H9 (cell line): Measurements from ENCODE around the gene EVI5. TPM values are rescaled to one million over a fixed set of nuclear protein-coding genes. Genes with fewer than 3 reads are reported as not detected.

ENCODE experiments used
- DNase-seq: peaks from one replicate; pipeline ENCODE4 v3.0.0-alpha.2; 2017
- H2AFZ ChIP-seq: one replicate; pipeline ENCODE4 v1.6.1; 2013; ENCODE audit warnings: mild to moderate bottlenecking, low read length, control low read depth, moderate library complexity
- H2AK5ac ChIP-seq: 2 replicates; pipeline ENCODE4 v1.6.1; 2013; ENCODE audit warnings: low read length, control low read depth, mixed read lengths; ENCODE audit not compliant: insufficient read length
- H2BK120ac ChIP-seq: one replicate; pipeline ENCODE4 v1.6.1; 2013; ENCODE audit warnings: low read depth, mild to moderate bottlenecking, low read length, control low read depth, inconsistent platforms; ENCODE audit not compliant: poor library complexity, severe bottlenecking
- H2BK12ac ChIP-seq: 2 replicates; pipeline ENCODE4 v1.6.1; 2013; ENCODE audit warnings: low read length, control low read depth, mixed read lengths, low read depth; ENCODE audit not compliant: insufficient read length
- H2BK15ac ChIP-seq: 2 replicates; pipeline ENCODE4 v1.6.1; 2013; ENCODE audit warnings: low read depth, low read length, control low read depth
- H2BK20ac ChIP-seq: one replicate; pipeline ENCODE4 v1.6.1; 2013; ENCODE audit warnings: low read depth, mild to moderate bottlenecking, low read length, control low read depth, inconsistent platforms; ENCODE audit not compliant: poor library complexity, severe bottlenecking
- H2BK5ac ChIP-seq: 2 replicates; pipeline ENCODE4 v1.6.1; 2013; ENCODE audit warnings: low read length, control low read depth, mixed read lengths; ENCODE audit not compliant: insufficient read length
- H3K14ac ChIP-seq: 2 replicates; pipeline ENCODE4 v1.6.1; 2013; ENCODE audit warnings: low read length, control low read depth; ENCODE audit not compliant: insufficient read depth
- H3K18ac ChIP-seq: 2 replicates; pipeline ENCODE4 v1.6.1; 2013; ENCODE audit warnings: low read depth, mild to moderate bottlenecking, mixed read lengths, low read length, control low read depth; ENCODE audit not compliant: insufficient read length
- H3K23ac ChIP-seq: 2 replicates; pipeline ENCODE4 v1.6.1; 2013; ENCODE audit warnings: low read length, control low read depth, mixed read lengths, low read depth; ENCODE audit not compliant: insufficient read length
- H3K23me2 ChIP-seq: 2 replicates; pipeline ENCODE4 v1.6.1; 2013; ENCODE audit warnings: low read depth, mild to moderate bottlenecking, mixed read lengths, low read length, control low read depth; ENCODE audit not compliant: insufficient read length, poor library complexity, severe bottlenecking
- H3K27ac ChIP-seq: 2 replicates; pipeline ENCODE4 v1.5.1; 2013; ENCODE audit warnings: low read length, control low read depth, mixed read lengths, low read depth; ENCODE audit not compliant: insufficient read length
- H3K27me3 ChIP-seq: 2 replicates; pipeline ENCODE4 v1.6.1; 2013; ENCODE audit warnings: low read length, control low read depth, inconsistent platforms; ENCODE audit not compliant: insufficient read depth
- H3K4ac ChIP-seq: 2 replicates; pipeline ENCODE4 v1.6.1; 2013; ENCODE audit warnings: low read depth, mild to moderate bottlenecking, control low read depth, inconsistent platforms, low read length, moderate library complexity
- H3K4me1 ChIP-seq: 2 replicates; pipeline ENCODE4 v1.6.1; 2013; ENCODE audit warnings: low read length, control low read depth, inconsistent platforms; ENCODE audit not compliant: insufficient read depth
- H3K4me2 ChIP-seq: 2 replicates; pipeline ENCODE4 v1.6.1; 2013; ENCODE audit warnings: low read length, control low read depth, mixed read lengths; ENCODE audit not compliant: insufficient read length, insufficient read depth
- H3K56ac ChIP-seq: 2 replicates; pipeline ENCODE4 v1.6.1; 2013; ENCODE audit warnings: low read depth, mild to moderate bottlenecking, mixed read lengths, low read length, control low read depth; ENCODE audit not compliant: insufficient read length
- H3K79me1 ChIP-seq: 2 replicates; pipeline ENCODE4 v1.6.1; 2013; ENCODE audit warnings: low read depth, mild to moderate bottlenecking, moderate library complexity, low read length, control low read depth, inconsistent platforms; ENCODE audit not compliant: insufficient read depth, poor library complexity, severe bottlenecking
- H3K79me2 ChIP-seq: 2 replicates; pipeline ENCODE4 v1.6.1; 2013; ENCODE audit warnings: low read length, control low read depth, inconsistent platforms; ENCODE audit not compliant: insufficient read depth
- H3K9ac ChIP-seq: 2 replicates; pipeline ENCODE4 v1.6.1; 2013; ENCODE audit warnings: low read length, control low read depth, mixed read lengths; ENCODE audit not compliant: insufficient read length; ENCODE audit errors: extremely low read depth
- H3K9me3 ChIP-seq: one replicate; pipeline ENCODE4 v1.6.1; 2013; ENCODE audit warnings: low read depth, low read length, inconsistent platforms; ENCODE audit not compliant: control insufficient read depth
- H3T11ph ChIP-seq: one replicate; pipeline ENCODE4 v1.6.1; 2013; ENCODE audit warnings: mild to moderate bottlenecking, low read length, control low read depth, inconsistent platforms
- H4K20me1 ChIP-seq: one replicate; pipeline ENCODE4 v1.6.1; 2013; ENCODE audit not compliant: control insufficient read depth, insufficient read length, insufficient read depth
- H4K5ac ChIP-seq: 2 replicates; pipeline ENCODE4 v1.6.1; 2013; ENCODE audit warnings: low read depth, mild to moderate bottlenecking, mixed read lengths, low read length, control low read depth; ENCODE audit not compliant: insufficient read length
- H4K8ac ChIP-seq: replicated peaks from 2 replicates; pipeline ENCODE4 v1.6.1; 2013; ENCODE audit warnings: low read length, control low read depth, mixed read lengths, low read depth; ENCODE audit not compliant: insufficient read length
- H4K91ac ChIP-seq: 2 replicates; pipeline ENCODE4 v1.6.1; 2013; ENCODE audit warnings: low read depth, mild to moderate bottlenecking, moderate library complexity, mixed read lengths, low read length, control low read depth; ENCODE audit not compliant: insufficient read length
- H3K27ac Mint-ChIP-seq, 3 experiments: 2 replicates in 2 of 3; 3 replicates in 1 of 3; pipeline ENCODE4 v1.8.0; 2020 to 2021; ENCODE audit warnings: mixed read lengths in 3 of 3, mild to moderate bottlenecking in 1 of 3, moderate library complexity in 1 of 3
- H3K27me3 Mint-ChIP-seq: 2 replicates; pipeline ENCODE4 v1.8.0; 2021; ENCODE audit warnings: low read depth, mild to moderate bottlenecking, moderate library complexity, mixed read lengths
- H3K36me3 Mint-ChIP-seq, 3 experiments: 2 replicates in 2 of 3; 3 replicates in 1 of 3; pipeline ENCODE4 v1.8.0; 2020 to 2021; ENCODE audit warnings: low read depth in 3 of 3, mixed read lengths in 3 of 3; ENCODE audit not compliant: insufficient read depth in 1 of 3
- H3K4me1 Mint-ChIP-seq, 2 experiments: 2 replicates each; pipeline ENCODE4 v1.8.0; 2020; ENCODE audit warnings: mixed read lengths in 2 of 2
- H3K4me3 Mint-ChIP-seq, 2 experiments: 2 replicates in 1 of 2; 3 replicates in 1 of 2; pipeline ENCODE4 v1.8.0; 2020 to 2021; ENCODE audit warnings: mild to moderate bottlenecking in 2 of 2, mixed read lengths in 2 of 2, moderate library complexity in 1 of 2
- H3K9me3 Mint-ChIP-seq, 2 experiments: 2 replicates in 1 of 2; 3 replicates in 1 of 2; pipeline ENCODE4 v1.8.0; 2020; ENCODE audit warnings: mild to moderate bottlenecking in 2 of 2, mixed read lengths in 2 of 2, moderate library complexity in 1 of 2
- WGBS: extraction: QIAGEN DNeasy Blood & Tissue Kit; methylation state at CpG from one replicate; pipeline ENCODE4 v1.1.7; 2013; ENCODE audit warnings: missing lambda C conversion rate, low lambda C conversion rate, mixed read lengths; ENCODE audit not compliant: insufficient read length; ENCODE audit errors: extremely low coverage; 5-methylcytosine and 5-hydroxymethylcytosine counted together
- total RNA-seq: library from RNA; stranded (reverse); gene quantifications from 2 replicates; pipeline ENCODE4 v1.2.1, GENCODE V29; 2021
- TF ChIP-seq, protein P1 (sequence below): fragments of 200-600 bp; sonication (generic); conservative IDR thresholded peaks from 3 replicates; pipeline ENCODE4 v1.8.0; 2021; ENCODE audit warnings: antibody characterized with exemption, mild to moderate bottlenecking

Gene EVI5
- total RNA-seq, 1 experiment from 2014 or later, result 9.7 TPM

GRCh38 chr1:92519043-92519442 lies 265.9 kb downstream of the EVI5 start:
- H4K8ac ChIP-seq, result no peak overlapping the region
- Mint-ChIP-seq H3K4me3 (no peak overlapping the region), H3K27ac (no peak overlapping the region), H3K36me3 (no peaks in the 10 kb centered on the region), H3K4me1 (no peaks in the 10 kb centered on the region), H3K27me3 (no peaks in the 10 kb centered on the region), H3K9me3 (no peaks in the 10 kb centered on the region)
- H3K27ac ChIP-seq, result no peak overlapping the region
- no peaks in the 10 kb centered on the region for H3K9me3 ChIP-seq
- H2AK5ac ChIP-seq, result no peak overlapping the region
- H3K56ac ChIP-seq, result no peak overlapping the region
- no peaks in the 10 kb centered on the region for H3K79me2 ChIP-seq
- no peak overlapping the region for H3K9ac ChIP-seq
- H3K18ac ChIP-seq, result no peak overlapping the region
- no peaks in the 10 kb centered on the region for H3K4me1 ChIP-seq
- no peak overlapping the region for H2BK20ac ChIP-seq
- no peak overlapping the region for H2BK120ac ChIP-seq
- H3K23ac ChIP-seq, result no peak overlapping the region
- H4K91ac ChIP-seq, result no peak overlapping the region
- H3K4me2 ChIP-seq, result no peak overlapping the region
- H2AFZ ChIP-seq, result no peak overlapping the region
- H4K5ac ChIP-seq, result no peak overlapping the region
- TF ChIP-seq, protein P1, sequence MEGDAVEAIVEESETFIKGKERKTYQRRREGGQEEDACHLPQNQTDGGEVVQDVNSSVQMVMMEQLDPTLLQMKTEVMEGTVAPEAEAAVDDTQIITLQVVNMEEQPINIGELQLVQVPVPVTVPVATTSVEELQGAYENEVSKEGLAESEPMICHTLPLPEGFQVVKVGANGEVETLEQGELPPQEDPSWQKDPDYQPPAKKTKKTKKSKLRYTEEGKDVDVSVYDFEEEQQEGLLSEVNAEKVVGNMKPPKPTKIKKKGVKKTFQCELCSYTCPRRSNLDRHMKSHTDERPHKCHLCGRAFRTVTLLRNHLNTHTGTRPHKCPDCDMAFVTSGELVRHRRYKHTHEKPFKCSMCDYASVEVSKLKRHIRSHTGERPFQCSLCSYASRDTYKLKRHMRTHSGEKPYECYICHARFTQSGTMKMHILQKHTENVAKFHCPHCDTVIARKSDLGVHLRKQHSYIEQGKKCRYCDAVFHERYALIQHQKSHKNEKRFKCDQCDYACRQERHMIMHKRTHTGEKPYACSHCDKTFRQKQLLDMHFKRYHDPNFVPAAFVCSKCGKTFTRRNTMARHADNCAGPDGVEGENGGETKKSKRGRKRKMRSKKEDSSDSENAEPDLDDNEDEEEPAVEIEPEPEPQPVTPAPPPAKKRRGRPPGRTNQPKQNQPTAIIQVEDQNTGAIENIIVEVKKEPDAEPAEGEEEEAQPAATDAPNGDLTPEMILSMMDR, result no peak
- H3K4ac ChIP-seq, result no peak overlapping the region
- H3T11ph ChIP-seq, result no peak overlapping the region
- no peaks in the 10 kb centered on the region for H4K20me1 ChIP-seq
- H3K14ac ChIP-seq, result no peak overlapping the region
- no CpG with 5 or more reads among the region's 2 CpGs for WGBS
- DNase-seq, result no peak
- H2BK15ac ChIP-seq, result no peak overlapping the region
- no peaks in the 10 kb centered on the region for H3K79me1 ChIP-seq
- H2BK12ac ChIP-seq, result no peak overlapping the region
- H3K27me3 ChIP-seq, result no peaks in the 10 kb centered on the region
- H3K23me2 ChIP-seq, result no peaks in the 10 kb centered on the region
- H2BK5ac ChIP-seq, result no peak overlapping the region
